Hypothalamus (tissue), 51 donors: ENCODE results near the gene SFXN5.

ENCODE experiments used
- DNase-seq, 51 donors: peaks; one replicate each; lab custom pipeline; 2025; lab: John Stamatoyannopoulos, UW

The SFXN5 gene

DNA sequence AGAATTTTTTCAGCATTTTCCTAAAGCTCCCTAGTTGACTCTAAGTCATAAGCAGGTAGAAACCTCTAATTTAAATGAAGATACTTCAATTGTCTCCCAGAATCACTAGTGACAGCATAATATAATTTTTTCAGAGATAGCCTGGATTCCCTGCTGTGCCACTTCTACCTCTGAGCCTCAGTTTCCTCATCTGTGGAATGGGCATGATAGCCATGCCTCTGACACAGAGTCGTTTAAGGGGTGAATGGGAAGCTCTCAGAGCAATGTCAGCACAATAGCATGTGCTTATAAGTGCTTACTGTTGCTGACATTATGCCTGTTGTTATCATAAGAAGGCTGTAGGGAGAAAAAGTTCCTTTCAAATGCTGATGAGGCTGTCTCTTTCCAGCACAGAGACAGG is 48.0 kb downstream of the SFXN5 start:
- DNase-seq: no peak

GRCh38 chr2:73022024-73022568 is 49.4 kb downstream of the SFXN5 start:
- no peak for DNase-seq

- DNase-seq: no peak
Observed at GRCh38 chr2:73021371-73022010, 50.0 kb downstream of the SFXN5 start.

DNA sequence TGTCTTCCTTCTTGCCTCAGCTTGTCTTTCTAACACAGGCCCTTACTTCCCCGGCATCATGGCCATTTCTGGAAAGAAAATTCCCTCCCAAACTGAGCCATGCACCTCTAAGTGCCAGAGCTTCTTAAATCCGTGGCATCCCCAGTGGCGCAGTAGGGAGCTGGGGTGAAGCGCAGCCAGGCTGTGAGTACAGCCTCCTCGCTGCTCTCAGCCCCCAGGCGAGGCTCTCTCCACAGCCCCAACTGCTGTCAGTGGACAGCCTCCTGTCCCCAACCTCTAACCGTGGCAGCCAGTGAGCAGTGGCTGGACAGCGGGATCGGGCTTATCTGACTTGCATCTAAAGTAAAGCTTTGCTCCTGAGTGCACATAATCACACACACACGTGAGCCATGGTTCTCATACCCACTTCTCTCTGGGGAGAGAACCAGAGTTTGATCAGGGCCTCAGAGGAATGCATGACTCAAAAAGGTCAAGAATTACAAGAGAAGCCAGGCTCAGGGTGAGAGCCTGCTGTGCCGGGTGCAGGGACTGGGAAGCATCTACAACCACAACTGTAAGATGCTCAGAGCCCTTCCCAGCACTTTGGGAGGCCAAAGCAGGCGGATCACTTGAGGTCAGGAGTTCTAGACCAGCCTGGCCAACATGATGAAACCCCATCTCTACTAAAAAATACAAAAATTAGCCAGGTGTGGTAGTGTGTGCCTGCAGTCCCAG is 50.7 kb downstream of the SFXN5 start:
- DNase-seq: no peak

DNA sequence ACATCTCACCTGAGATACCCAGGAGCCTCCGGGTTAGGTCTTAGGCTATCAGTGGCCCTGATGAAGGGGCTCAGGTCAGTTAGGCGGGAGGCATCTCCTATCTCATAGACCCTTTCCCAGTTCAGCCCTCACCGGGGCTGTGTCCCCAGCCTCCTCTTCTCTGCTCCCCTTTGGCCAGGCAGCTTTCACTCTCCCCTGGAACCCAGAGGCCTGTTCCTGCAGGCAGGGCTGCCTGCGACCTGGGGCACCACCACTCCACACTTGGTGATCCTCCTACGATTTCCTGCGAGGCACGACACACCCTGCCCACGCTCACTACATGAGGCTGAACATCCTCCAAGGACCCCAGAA is 51.2 kb downstream of the SFXN5 start:
- no peak for DNase-seq

GRCh38 chr2:73018188-73018825 is 53.2 kb downstream of the SFXN5 start:
- no peak for DNase-seq

DNA sequence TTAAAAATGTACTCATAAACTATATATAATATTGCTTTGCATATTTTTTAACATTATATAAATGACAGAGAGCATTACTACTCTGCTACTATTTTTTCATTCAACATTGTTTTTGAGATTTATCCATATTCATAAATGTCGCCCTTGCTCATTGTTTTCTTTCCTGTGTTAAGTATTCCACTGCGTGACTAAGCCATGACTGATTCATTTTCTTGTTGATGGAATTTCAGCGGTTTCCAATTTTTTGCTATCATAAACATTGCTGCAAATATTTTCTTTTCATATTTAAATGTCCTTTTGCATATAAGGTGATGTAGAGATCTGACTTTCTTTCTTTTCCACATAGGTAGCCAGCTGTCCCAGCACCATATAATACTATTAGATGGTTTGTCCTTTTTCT is 57.6 kb downstream of the SFXN5 start:
- DNase-seq: no peak

GRCh38 chr2:73009177-73009839 is 62.2 kb downstream of the SFXN5 start:
- DNase-seq: no peak

DNA sequence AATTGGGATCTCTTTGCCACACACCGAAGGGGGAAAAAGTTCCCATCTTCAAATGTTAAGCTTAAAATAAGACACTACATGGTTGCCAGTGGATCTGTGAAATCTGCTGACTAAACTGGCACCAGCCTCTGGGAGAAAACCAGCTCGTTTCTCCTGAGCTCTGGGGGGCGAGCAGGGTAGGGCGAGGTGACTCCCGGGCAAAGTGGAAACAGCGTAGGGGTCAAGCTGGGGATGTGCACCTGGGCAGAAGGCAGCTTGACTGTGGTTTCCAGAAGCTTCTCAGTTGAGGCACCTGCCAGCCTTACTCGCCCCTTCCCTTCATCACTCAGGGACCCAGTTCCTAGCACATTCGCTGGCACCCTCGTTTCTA is 62.8 kb downstream of the SFXN5 start:
- no peak for DNase-seq

- no peak for DNase-seq
Observed at GRCh38 chr2:73007991-73008765, 63.3 kb downstream of the SFXN5 start.

- DNase-seq: no peak
Observed at GRCh38 chr2:73006969-73007710, 64.4 kb downstream of the SFXN5 start.

GRCh38 chr2:73004889-73005596 is 66.5 kb downstream of the SFXN5 start:
- no peak for DNase-seq

DNA sequence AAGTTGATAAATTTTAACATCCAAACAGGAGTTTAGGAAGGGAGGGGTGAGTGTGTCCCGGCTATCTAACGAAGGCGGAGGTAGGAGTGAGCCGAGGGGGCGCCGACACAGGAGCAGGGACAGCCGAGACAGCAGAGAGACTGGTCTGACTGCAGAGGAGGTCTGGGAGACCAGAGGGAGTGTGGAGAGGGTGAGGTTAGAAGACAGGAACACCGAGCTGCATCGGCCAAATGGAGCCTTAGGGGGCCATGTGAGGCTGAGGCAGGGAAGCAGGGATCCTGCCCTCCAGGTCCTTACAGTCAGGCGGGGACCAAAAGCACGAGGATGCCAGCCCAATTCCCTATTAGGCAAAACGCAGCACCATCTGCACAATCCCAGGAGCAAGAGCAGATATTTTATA is 67.0 kb downstream of the SFXN5 start:
- DNase-seq: no peak

DNA sequence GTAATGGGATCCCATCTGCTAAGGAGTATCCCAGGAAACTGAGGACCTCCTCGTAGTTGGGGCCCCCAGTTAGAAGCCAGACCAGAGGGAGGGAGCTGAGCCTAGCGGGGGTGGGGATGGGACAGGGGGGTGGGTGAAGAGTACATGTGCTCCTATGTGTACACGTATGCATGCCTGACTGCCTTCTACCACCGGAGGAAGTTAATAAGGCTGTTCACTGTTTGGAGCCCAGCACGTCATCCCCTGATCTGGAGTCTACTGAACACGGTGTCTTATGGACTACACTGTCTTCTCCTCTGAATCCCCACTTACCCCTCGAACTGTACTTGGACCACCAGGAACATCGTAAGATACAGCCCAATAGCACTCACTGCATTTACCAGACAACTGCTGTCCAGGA is 68.5 kb downstream of the SFXN5 start:
- DNase-seq: no peak

DNA sequence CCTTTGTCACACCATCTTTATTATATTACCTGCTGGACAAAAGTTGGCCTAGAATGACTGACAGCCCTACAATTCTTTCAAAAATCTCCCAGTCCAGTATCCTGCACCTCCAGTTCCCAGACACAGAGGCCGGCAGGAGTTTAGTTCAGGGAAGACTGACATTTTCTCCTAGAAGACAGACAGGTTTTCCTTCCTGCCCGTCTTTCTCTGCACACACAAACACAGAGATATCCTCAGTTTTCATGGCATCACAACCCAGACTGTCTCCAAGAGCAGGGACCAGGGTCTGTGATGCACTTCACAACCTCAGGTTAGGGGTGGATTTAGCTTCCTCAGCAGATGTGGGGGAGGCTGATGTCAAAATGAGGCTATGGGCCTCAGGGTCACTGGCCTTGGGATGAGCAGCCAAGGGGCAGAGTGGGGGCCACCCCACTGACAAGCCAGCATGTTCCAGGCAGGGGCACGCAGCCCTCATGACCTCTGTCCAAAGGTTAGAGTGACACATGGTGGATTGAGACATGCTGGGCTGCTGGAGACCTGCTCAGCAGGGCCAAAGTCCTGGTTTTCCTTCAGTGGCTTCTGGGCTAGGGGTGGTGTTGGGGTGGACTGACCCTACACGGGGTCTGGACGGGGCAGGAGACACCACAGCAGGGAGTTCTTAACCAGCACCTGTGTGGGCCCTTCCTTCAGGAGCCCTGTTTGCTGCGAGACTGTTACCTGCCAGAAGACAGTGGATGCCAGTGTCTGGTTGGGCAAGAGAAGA is 70.5 kb downstream of the SFXN5 start:
- no peak for DNase-seq

DNA sequence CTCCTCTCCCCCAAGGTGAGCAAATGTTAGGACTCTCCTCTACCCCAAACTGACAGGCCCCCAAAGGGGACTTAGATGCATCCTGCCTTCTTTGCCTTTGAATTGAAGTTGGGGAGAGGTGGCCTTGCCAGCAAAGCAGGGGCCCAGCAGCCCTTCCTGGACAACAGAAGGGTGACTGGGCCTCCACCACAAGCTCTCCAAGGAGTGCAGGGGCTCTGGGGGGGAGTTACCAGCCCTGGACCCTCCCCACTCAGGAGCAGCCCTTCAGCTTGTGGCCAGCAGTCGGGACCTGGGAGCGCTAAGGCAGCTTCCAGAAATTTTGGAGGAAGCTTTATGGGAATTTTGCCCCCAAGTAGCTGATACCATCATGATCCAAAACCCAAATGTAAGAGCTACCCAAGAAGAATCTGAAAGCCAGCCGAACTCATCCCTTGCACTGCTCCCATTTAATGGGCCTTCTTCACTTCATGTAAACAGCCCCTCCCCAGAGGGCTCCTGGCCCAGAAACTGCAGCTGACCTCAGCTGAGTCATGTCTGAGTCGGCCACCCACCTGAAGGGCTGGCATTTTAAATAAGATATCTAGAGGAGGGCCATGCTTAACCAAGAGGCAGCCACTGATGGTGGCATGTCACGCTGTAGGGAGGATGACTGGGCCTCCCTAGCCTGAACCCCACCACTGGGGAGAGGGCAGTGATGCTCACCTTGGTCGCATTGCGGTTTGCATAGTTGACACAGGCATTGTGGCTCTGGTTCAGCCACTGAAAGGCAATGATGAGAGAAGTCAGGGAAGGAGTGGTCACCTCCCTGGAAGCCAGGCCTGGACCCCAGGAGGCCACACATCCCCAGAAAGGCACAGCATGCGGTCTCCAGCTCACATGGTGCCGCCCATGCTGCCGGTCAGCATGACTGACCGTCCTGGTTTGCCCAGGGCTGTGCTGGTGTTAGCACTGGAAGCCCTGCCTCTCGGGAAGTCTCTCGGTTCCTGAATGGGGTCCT is 71.5 kb downstream of the SFXN5 start:
- DNase-seq: no peak

GRCh38 chr2:72998724-72999123 is 72.8 kb downstream of the SFXN5 start:
- DNase-seq: no peak
